HG02981 (cell line): Measurements from ENCODE around the gene B2M.
"Not testable (repeated sequence)": the region's sequence is repeated elsewhere in the genome, so short reads cannot be mapped to it uniquely, and the experiment has no call there.

Experiments
- ATAC-seq: cut with Tn5 transposase; IDR thresholded peaks from one replicate; pipeline ENCODE4 v1.9.1; 2021; ENCODE audit warnings: mild to moderate bottlenecking, moderate library complexity; ENCODE audit not compliant: unreplicated experiment

Gene B2M

GRCh38 chr15:44720460-44721176 lies 9.3 kb downstream of the B2M start:
- ATAC-seq: no peak

- ATAC-seq: no peak
Observed at GRCh38 chr15:44722011-44722410, 10.7 kb downstream of the B2M start.

GRCh38 chr15:44726136-44726535 lies 14.8 kb downstream of the B2M start:
- ATAC-seq: no peak

GRCh38 chr15:44726568-44727484 lies 15.5 kb downstream of the B2M start:
- peak; percentile 33 for ATAC-seq

GRCh38 chr15:44727485-44728231 lies 16.3 kb downstream of the B2M start:
- ATAC-seq: no peak

- not testable (repeated sequence) for ATAC-seq
Observed at GRCh38 chr15:44728232-44728575, 16.9 kb downstream of the B2M start.

- ATAC-seq: peak; percentile 74
Observed at GRCh38 chr15:44728576-44729407, 17.5 kb downstream of the B2M start.

- no peak for ATAC-seq
Observed at GRCh38 chr15:44729408-44730127, 18.3 kb downstream of the B2M start.

GRCh38 chr15:44734839-44735481 lies 23.6 kb downstream of the B2M start:
- no peak for ATAC-seq

- ATAC-seq: no peak
Observed at GRCh38 chr15:44735482-44736180, 24.3 kb downstream of the B2M start.

- ATAC-seq: no peak
Observed at GRCh38 chr15:44736181-44736765, 25.0 kb downstream of the B2M start, which contains the start of gene TRIM69. Gene TRIM69, plus strand, starts transcription at chr15:44736528. Its CDS starts 177 bp downstream, at chr15:44736705.

GRCh38 chr15:44738340-44738984 lies 27.1 kb downstream of the B2M start:
- ATAC-seq: no peak

- not testable (repeated sequence) for ATAC-seq
Observed at GRCh38 chr15:44739222-44739847, 28.0 kb downstream of the B2M start.

- not testable (repeated sequence) for ATAC-seq
Observed at GRCh38 chr15:44743454-44743853, 32.1 kb downstream of the B2M start.

- no peak for ATAC-seq
Observed at GRCh38 chr15:44753345-44753744, 42.0 kb downstream of the B2M start.

GRCh38 chr15:44763187-44763586 lies 51.9 kb downstream of the B2M start:
- no peak for ATAC-seq

- no peak for ATAC-seq
Observed at GRCh38 chr15:44763848-44764247, 52.5 kb downstream of the B2M start.
